B cell (primary cell): Measurements from ENCODE around the gene TTC23. TPM values are rescaled to one million over a fixed set of nuclear protein-coding genes. Genes with fewer than 3 reads are reported as not detected.

Experiments
- ATAC-seq: fragments of 200-7000 bp; cut with Tn5 transposase; one replicate; pipeline ENCODE4 v1.10.0; 2021; ENCODE audit warnings: low read depth, mild to moderate bottlenecking, moderate number of reproducible peaks, moderate library complexity
- CTCF ChIA-PET: fragments of 350-600 bp; sonication (Branson Sonifier 250); formaldehyde crosslinking; loops from one replicate; lab custom pipeline; 2021; ENCODE audit warnings: antibody characterized with exemption, inconsistent platforms; lab: Charles Lee
- POLR2A ChIA-PET: fragments of 350-600 bp; sonication (Branson Sonifier 250); formaldehyde crosslinking; loops from one replicate; lab custom pipeline; 2021; ENCODE audit warnings: antibody characterized with exemption; lab: Charles Lee
- DNase-seq: peaks from one replicate; pipeline ENCODE4 v3.0.0; 2013
- H2AFZ ChIP-seq: 2 replicates; pipeline ENCODE4 v1.6.1; 2012; ENCODE audit warnings: mild to moderate bottlenecking, low read depth, low read length; ENCODE audit not compliant: insufficient read depth, poor library complexity, severe bottlenecking
- H3K27ac ChIP-seq, 2 donors: 1 replicate in 1 of 2; 2 replicates in 1 of 2; pipeline ENCODE4 v1.5.1; 2012 to 2013; ENCODE audit warnings: low read length in 2 of 2, mild to moderate bottlenecking in 2 of 2, moderate library complexity in 1 of 2
- H3K27me3 ChIP-seq, 4 experiments: fragments of 200-600 bp in 1 of 4; sonication (generic) in 1 of 4; replicated peaks in 1 of 4; 1 replicate in 2 of 4; 2 replicates in 2 of 4; pipeline versions ENCODE4 v1.6.1 to v1.7.0; 2013 to 2016; ENCODE audit warnings: low read length in 3 of 4, mild to moderate bottlenecking in 2 of 4, mixed read lengths in 1 of 4, moderate library complexity in 1 of 4; ENCODE audit not compliant: insufficient read depth in 4 of 4, control insufficient read depth in 3 of 4; ENCODE audit errors: control extremely low read depth in 1 of 4
- H3K36me3 ChIP-seq, 2 experiments: replicated peaks in 1 of 2; 1 replicate in 1 of 2; 2 replicates in 1 of 2; pipeline versions ENCODE4 v1.6.1 to v1.7.1; 2013; ENCODE audit warnings: low read length in 1 of 2; ENCODE audit not compliant: insufficient read depth in 2 of 2, control insufficient read depth in 1 of 2; ENCODE audit errors: control extremely low read depth in 1 of 2, extremely low read depth in 1 of 2
- H3K4me1 ChIP-seq, 2 donors: fragments of 200-600 bp in 1 of 2; sonication (generic) in 1 of 2; 1 replicate in 1 of 2; 2 replicates in 1 of 2; pipeline versions ENCODE4 v1.5.1 to v1.6.1; 2013 to 2017; ENCODE audit warnings: low read length in 2 of 2; ENCODE audit not compliant: control insufficient read depth in 2 of 2, insufficient read depth in 2 of 2
- H3K4me2 ChIP-seq: replicated peaks from 2 replicates; pipeline ENCODE3; 2012; ENCODE audit warnings: mild to moderate bottlenecking, low read depth, low read length; ENCODE audit not compliant: poor library complexity, severe bottlenecking
- H3K4me3 ChIP-seq, 5 experiments: fragments of 200-600 bp in 1 of 5; sonication (generic) in 1 of 5; 1 replicate in 3 of 5; 2 replicates in 2 of 5; pipeline versions ENCODE4 v1.5.1 to v1.7.0; 2011 to 2016; ENCODE audit warnings: low read length in 4 of 5, mild to moderate bottlenecking in 4 of 5, low read depth in 2 of 5, control low read depth in 1 of 5, moderate library complexity in 1 of 5; ENCODE audit not compliant: insufficient read depth in 1 of 5; ENCODE audit errors: control extremely low read depth in 1 of 5, extremely low read depth in 1 of 5
- H3K79me2 ChIP-seq: fragments of 200-600 bp; sonication (generic); one replicate; pipeline ENCODE4 v1.6.0; 2016; ENCODE audit warnings: low read length; ENCODE audit not compliant: control insufficient read depth, insufficient read depth
- H3K9ac ChIP-seq: fragments of 200-600 bp; sonication (generic); 2 replicates; pipeline ENCODE4 v1.6.1; 2017; ENCODE audit warnings: mild to moderate bottlenecking, low read length, moderate library complexity
- H3K9me3 ChIP-seq, 3 donors: one replicate each; pipeline versions ENCODE4 v1.6.1 to v1.7.1; 2013; ENCODE audit warnings: low read length in 2 of 3; ENCODE audit not compliant: control insufficient read depth in 2 of 3, insufficient read depth in 1 of 3; ENCODE audit errors: control extremely low read depth in 1 of 3
- H4K20me1 ChIP-seq: 2 replicates; pipeline ENCODE4 v1.6.0; 2012; ENCODE audit warnings: mild to moderate bottlenecking, low read length; ENCODE audit not compliant: insufficient read depth, control insufficient read depth, poor library complexity, severe bottlenecking
- H3K27ac Mint-ChIP-seq: one replicate; pipeline ENCODE4 v1.8.0; 2021; ENCODE audit warnings: mixed read lengths
- H3K27me3 Mint-ChIP-seq: one replicate; pipeline ENCODE4 v1.8.0; 2021; ENCODE audit warnings: mixed read lengths
- H3K4me1 Mint-ChIP-seq: one replicate; pipeline ENCODE4 v1.8.0; 2021; ENCODE audit warnings: mixed read lengths
- H3K4me3 Mint-ChIP-seq: one replicate; pipeline ENCODE4 v1.8.0; 2021; ENCODE audit warnings: mixed read lengths
- H3K9me3 Mint-ChIP-seq: one replicate; pipeline ENCODE4 v1.8.0; 2022; ENCODE audit warnings: mixed read lengths; ENCODE audit not compliant: insufficient read depth
- CTCF ChIP-seq: fragments of 200-600 bp; IDR thresholded peaks from one replicate; pipeline ENCODE4 v1.8.0; 2022; ENCODE audit warnings: antibody characterized with exemption, mild to moderate bottlenecking
- EZH2 ChIP-seq: IDR thresholded peaks from 2 replicates; pipeline ENCODE4 v1.6.1; 2012; ENCODE audit warnings: borderline replicate concordance, low read depth, mild to moderate bottlenecking, moderate library complexity, low read length; ENCODE audit not compliant: insufficient read depth, poor library complexity, severe bottlenecking
- WGBS: methylation state at CpG from one replicate; pipeline ENCODE4 v1.1.5; 2013; ENCODE audit warnings: missing lambda C conversion rate; ENCODE audit not compliant: insufficient coverage; 5-methylcytosine and 5-hydroxymethylcytosine counted together
- intact Hi-C: fragments of 100-400 bp; cut with micrococcal nuclease; formaldehyde crosslinking; loops from one replicate; pipeline ENCODE4 v1.10.0; 2022
- polyA plus RNA-seq: library from polyadenylated mRNA; depleted of rRNA; stranded (reverse); fragments of >200 nt; gene quantifications from 2 replicates; pipeline ENCODE4 v1.2.3, GENCODE V29; 2012
- total RNA-seq, 2 donors: library from RNA; stranded (reverse); fragments of 120-200 nt in 1 of 2; gene quantifications; 1 replicate in 1 of 2; 2 replicates in 1 of 2; pipeline versions ENCODE4 v1.2.3 to v1.2.4, GENCODE V29; 2013 to 2022

TTC23 gene
- total and polyA plus RNA-seq, 2 donors (not counting 1 experiment from before 2014, with no cell fraction given), result 0.15 to 1.9 TPM

GRCh38 chr15:99163271-99164062 lies 85.9 kb downstream of the TTC23 start:
- Histone ChIP-seq H3K27ac (no peak overlapping the region), H3K27me3 (no peaks in the 10 kb centered on the region), H3K4me2 (no peak overlapping the region), H3K36me3 (no peaks in the 10 kb centered on the region), H3K9me3 (no peaks in the 10 kb centered on the region), H2AFZ (no peak overlapping the region), H3K4me1 (peaks cover 6 to 13% of the 10 kb centered on the region in 2 donors), H3K79me2 (no peaks in the 10 kb centered on the region), H4K20me1 (no peaks in the 10 kb centered on the region), H3K9ac (no peak overlapping the region), H3K4me3 (no peak overlapping the region)
- no peaks in the 10 kb centered on the region for H3K9me3 Mint-ChIP-seq
- H3K4me1 Mint-ChIP-seq, result peaks cover 21% of the 10 kb centered on the region
- H3K4me3 Mint-ChIP-seq, result no peak overlapping the region
- ATAC-seq, result no peak
- WGBS, result 92% methylated on average over 2 of the region's 4 CpGs
- ChIA-PET POLR2A (no interaction called here), CTCF (no interaction called here)
- H3K27ac Mint-ChIP-seq, result no peak overlapping the region
- intact Hi-C loops, result no loop called here
- H3K27me3 Mint-ChIP-seq, result no peaks in the 10 kb centered on the region
- no peak for DNase-seq
- TF ChIP-seq EZH2, result no peak
- no peak for TF ChIP-seq CTCF

DNA sequence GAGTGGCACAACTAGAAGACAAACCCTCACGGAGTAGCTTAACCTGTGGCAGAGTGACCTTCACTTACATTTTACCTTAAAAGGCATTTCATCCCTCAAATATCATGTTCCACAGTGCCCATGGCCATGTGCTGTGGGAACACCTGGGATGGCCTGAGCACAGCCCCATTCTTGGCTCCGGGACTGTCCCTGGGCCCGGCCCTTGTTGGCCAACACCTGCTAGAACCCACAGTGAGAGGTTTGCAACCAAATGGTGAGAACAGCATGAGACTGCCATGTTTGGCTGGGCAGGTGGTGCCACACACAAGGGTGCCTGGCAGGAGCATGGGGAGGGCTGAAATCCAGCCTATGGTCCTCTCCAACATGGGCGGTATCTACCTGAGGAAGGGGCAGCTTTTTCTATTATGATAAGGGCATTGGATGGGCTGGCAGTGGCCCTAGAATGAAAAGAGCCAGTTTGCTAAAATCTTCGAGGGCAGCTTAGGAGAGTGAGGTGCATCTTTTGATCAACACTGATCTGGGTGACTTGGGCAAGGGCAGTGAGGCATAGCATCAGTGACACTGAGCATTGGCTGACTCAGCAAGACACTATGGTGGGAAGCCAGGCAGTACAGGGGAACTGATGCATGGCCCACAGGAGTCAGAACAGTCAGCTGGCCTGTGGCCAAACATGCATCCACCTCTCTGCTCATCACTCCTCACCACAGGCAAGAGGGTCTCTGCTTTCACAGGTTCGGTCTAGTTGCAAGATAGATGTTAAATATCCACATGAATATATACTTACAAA lies 90.6 kb downstream of the TTC23 start:
- H4K20me1 ChIP-seq, result no peaks in the 10 kb centered on the region
- H3K79me2 ChIP-seq, result no peaks in the 10 kb centered on the region
- no peak for DNase-seq
- no peak overlapping the region for H2AFZ ChIP-seq
- no peaks in the 10 kb centered on the region for H3K27me3 ChIP-seq
- H3K4me3 ChIP-seq, result no peak overlapping the region
- no peaks in the 10 kb centered on the region for H3K9me3 ChIP-seq
- H3K4me1 Mint-ChIP-seq, result peaks cover 6% of the 10 kb centered on the region
- no peak overlapping the region for H3K4me2 ChIP-seq
- intact Hi-C loops, result no loop called here
- H3K4me3 Mint-ChIP-seq, result no peak overlapping the region
- no peak for ATAC-seq
- TF ChIP-seq CTCF (no peak), EZH2 (no peak)
- WGBS, result 74% methylated on average over 5 of the region's 6 CpGs
- H3K27me3 Mint-ChIP-seq, result no peaks in the 10 kb centered on the region
- POLR2A ChIA-PET, result no interaction called here
- peaks cover 0 to 5% of the 10 kb centered on the region in 2 donors for H3K4me1 ChIP-seq
- no peak overlapping the region for H3K9ac ChIP-seq
- H3K27ac Mint-ChIP-seq, result no peak overlapping the region
- CTCF ChIA-PET, result no interaction called here
- no peaks in the 10 kb centered on the region for H3K9me3 Mint-ChIP-seq
- no peaks in the 10 kb centered on the region for H3K36me3 ChIP-seq
- no peak overlapping the region for H3K27ac ChIP-seq
